Measurements from ENCODE around the gene ABCC2. TPM values are rescaled to one million over a fixed set of nuclear protein-coding genes. Genes with fewer than 3 reads are reported as not detected.

Gene ABCC2
- total and polyA plus RNA-seq, 2 donors (not counting 1 experiment from before 2014, with no cell fraction given) = 4.2 to 7.0 TPM

- Histone ChIP-seq H3K27me3 (replicated peaks in 1 of 4; ENCODE audit: control extremely low read depth in 1 of 4, control insufficient read depth in 3 of 4, insufficient read depth in 4 of 4, low read length in 3 of 4) (no peaks in the 10 kb centered on the region), H3K27ac (ENCODE audit: low read length in 2 of 2) (no peak overlapping the region), H3K9me3 (ENCODE audit: control extremely low read depth in 1 of 3, control insufficient read depth in 2 of 3, insufficient read depth in 1 of 3, low read length in 2 of 3) (no peaks in the 10 kb centered on the region), H3K36me3 (replicated peaks in 1 of 2; ENCODE audit: control extremely low read depth in 1 of 2, control insufficient read depth in 1 of 2, extremely low read depth in 1 of 2, insufficient read depth in 2 of 2, low read length in 1 of 2) (no peaks in the 10 kb centered on the region), H4K20me1 (ENCODE audit: control insufficient read depth, insufficient read depth, low read length, poor library complexity, severe bottlenecking) (no peaks in the 10 kb centered on the region), H3K9ac (ENCODE audit: low read length) (no peak overlapping the region), H3K4me3 (ENCODE audit: control extremely low read depth in 1 of 5, extremely low read depth in 1 of 5, insufficient read depth in 1 of 5, low read depth in 2 of 5, low read length in 4 of 5) (no peak overlapping the region), H2AFZ (ENCODE audit: insufficient read depth, low read depth, low read length, poor library complexity, severe bottlenecking) (no peak overlapping the region), H3K4me2 (replicated peaks; ENCODE audit: low read depth, low read length, poor library complexity, severe bottlenecking) (no peak overlapping the region), H3K4me1 (ENCODE audit: control insufficient read depth in 2 of 2, insufficient read depth in 2 of 2, low read length in 2 of 2) (no peaks in the 10 kb centered on the region), H3K79me2 (ENCODE audit: control insufficient read depth, insufficient read depth, low read length) (no peaks in the 10 kb centered on the region)
- Mint-ChIP-seq H3K9me3 (ENCODE audit: insufficient read depth) (no peaks in the 10 kb centered on the region), H3K4me3 (no peak overlapping the region), H3K4me1 (no peaks in the 10 kb centered on the region), H3K27ac (no peak overlapping the region), H3K27me3 (no peaks in the 10 kb centered on the region)
- no peak for TF ChIP-seq EZH2 (IDR thresholded peaks at IDR 0.05; ENCODE audit: borderline replicate concordance, insufficient read depth, low read depth, low read length, poor library complexity, severe bottlenecking)
- no peak for TF ChIP-seq CTCF (IDR thresholded peaks at IDR 0.05)
- ATAC-seq (ENCODE audit: low read depth) = no peak
- ChIA-PET POLR2A (no interaction called here), CTCF (no interaction called here)
- no CpG with 5 or more reads among the region's 4 CpGs for WGBS (ENCODE audit: insufficient coverage)
- DNase-seq = no peak
- intact Hi-C loops (cut with micrococcal nuclease) = no loop called here
Observed at GRCh38 chr10:99799613-99800012, 17.2 kb downstream of the ABCC2 start.

GRCh38 chr10:99804471-99804870, 22.0 kb downstream of the ABCC2 start:
- H3K79me2 ChIP-seq (ENCODE audit: control insufficient read depth, insufficient read depth, low read length) = no peaks in the 10 kb centered on the region
- H3K27ac Mint-ChIP-seq = no peak overlapping the region
- H3K9me3 ChIP-seq (ENCODE audit: control extremely low read depth in 1 of 3, control insufficient read depth in 2 of 3, insufficient read depth in 1 of 3, low read length in 2 of 3) = no peaks in the 10 kb centered on the region
- DNase-seq (no peak), ATAC-seq (ENCODE audit: low read depth) (no peak)
- H3K27ac ChIP-seq (ENCODE audit: low read length in 2 of 2) = no peak overlapping the region
- H3K27me3 Mint-ChIP-seq = no peaks in the 10 kb centered on the region
- CTCF ChIA-PET = no interaction called here
- no peak for TF ChIP-seq CTCF (IDR thresholded peaks at IDR 0.05)
- TF ChIP-seq EZH2 (IDR thresholded peaks at IDR 0.05; ENCODE audit: borderline replicate concordance, insufficient read depth, low read depth, low read length, poor library complexity, severe bottlenecking) = no peak
- H3K4me1 ChIP-seq (ENCODE audit: control insufficient read depth in 2 of 2, insufficient read depth in 2 of 2, low read length in 2 of 2) = no peaks in the 10 kb centered on the region
- H3K27me3 ChIP-seq (replicated peaks in 1 of 4; ENCODE audit: control extremely low read depth in 1 of 4, control insufficient read depth in 3 of 4, insufficient read depth in 4 of 4, low read length in 3 of 4) = no peaks in the 10 kb centered on the region
- intact Hi-C loops (cut with micrococcal nuclease) = no loop called here
- H3K4me1 Mint-ChIP-seq = no peaks in the 10 kb centered on the region
- H3K9me3 Mint-ChIP-seq (ENCODE audit: insufficient read depth) = no peaks in the 10 kb centered on the region
- H3K4me3 Mint-ChIP-seq = no peak overlapping the region
- POLR2A ChIA-PET = no interaction called here
- H2AFZ ChIP-seq (ENCODE audit: insufficient read depth, low read depth, low read length, poor library complexity, severe bottlenecking) = no peak overlapping the region
- H3K4me3 ChIP-seq (ENCODE audit: control extremely low read depth in 1 of 5, extremely low read depth in 1 of 5, insufficient read depth in 1 of 5, low read depth in 2 of 5, low read length in 4 of 5) = no peak overlapping the region
- no peak overlapping the region for H3K9ac ChIP-seq (ENCODE audit: low read length)
- H3K4me2 ChIP-seq (replicated peaks; ENCODE audit: low read depth, low read length, poor library complexity, severe bottlenecking) = no peak overlapping the region
- H3K36me3 ChIP-seq (replicated peaks in 1 of 2; ENCODE audit: control extremely low read depth in 1 of 2, control insufficient read depth in 1 of 2, extremely low read depth in 1 of 2, insufficient read depth in 2 of 2, low read length in 1 of 2) = no peaks in the 10 kb centered on the region
- no peaks in the 10 kb centered on the region for H4K20me1 ChIP-seq (ENCODE audit: control insufficient read depth, insufficient read depth, low read length, poor library complexity, severe bottlenecking)
- no CpG with 5 or more reads among the region's 3 CpGs for WGBS (ENCODE audit: insufficient coverage)
